Muscle of leg (tissue), 11 donors: Measurements from ENCODE around the gene NPHS2. TPM values are rescaled to one million over a fixed set of nuclear protein-coding genes. Genes with fewer than 3 reads are reported as not detected.
"Not testable (repeated sequence)": the region's sequence is repeated elsewhere in the genome, so short reads cannot be mapped to it uniquely, and the experiment has no call there.

Experiments used
- DNase-seq: peaks from one replicate; pipeline ENCODE4 v3.0.0; 2013
- H3K27ac ChIP-seq: one replicate; pipeline ENCODE4 v1.5.1; 2013; ENCODE audit warnings: mild to moderate bottlenecking, low read length, control low read depth
- H3K27me3 ChIP-seq: one replicate; pipeline ENCODE4 v1.6.1; 2013; ENCODE audit warnings: low read length; ENCODE audit not compliant: control insufficient read depth, insufficient read depth
- H3K36me3 ChIP-seq: one replicate; pipeline ENCODE4 v1.6.1; 2013; ENCODE audit warnings: low read length; ENCODE audit not compliant: control insufficient read depth, insufficient read depth
- H3K4me1 ChIP-seq: one replicate; pipeline ENCODE4 v1.6.1; 2013; ENCODE audit warnings: low read length; ENCODE audit not compliant: control insufficient read depth, insufficient read depth
- H3K4me3 ChIP-seq: one replicate; pipeline ENCODE4 v1.5.1; 2013; ENCODE audit warnings: low read length, control low read depth
- H3K9me3 ChIP-seq: replicated peaks from 2 replicates; pipeline ENCODE4 v1.6.1; 2013; ENCODE audit warnings: low read depth, low read length; ENCODE audit not compliant: control insufficient read depth
- WGBS: methylation state at CpG from one replicate; pipeline ENCODE4 v1.1.5; 2013; ENCODE audit warnings: missing lambda C conversion rate; ENCODE audit not compliant: insufficient coverage; 5-methylcytosine and 5-hydroxymethylcytosine counted together
- polyA plus RNA-seq, 8 donors: library from polyadenylated mRNA; unstranded; fragments of 120-200 nt; gene quantifications; one replicate each; pipeline versions ENCODE4 v1.2.1 to v1.2.3, GENCODE V29; 2013; ENCODE audit warnings: inconsistent platforms in 1 of 8, low replicate concordance in 1 of 8; ENCODE audit not compliant: insufficient read length in 8 of 8, insufficient read depth in 1 of 8
- total RNA-seq: library from RNA; stranded (reverse); fragments of 120-200 nt; gene quantifications from one replicate; pipeline ENCODE4 v1.2.4, GENCODE V29; 2013

Gene NPHS2
- total and polyA plus RNA-seq, 9 donors = not detected

GRCh38 chr1:179548666-179549367, 26.9 kb downstream of the NPHS2 start:
- Histone ChIP-seq H3K27ac (no peak overlapping the region), H3K27me3 (no peaks in the 10 kb centered on the region), H3K4me1 (no peaks in the 10 kb centered on the region), H3K9me3 (no peaks in the 10 kb centered on the region), H3K4me3 (no peak overlapping the region), H3K36me3 (no peaks in the 10 kb centered on the region)
- no peak for DNase-seq
- WGBS = 88% methylated on average over 1 of the region's 3 CpGs

- Histone ChIP-seq H3K4me3 (no peak overlapping the region), H3K4me1 (no peaks in the 10 kb centered on the region), H3K36me3 (no peaks in the 10 kb centered on the region), H3K27ac (no peak overlapping the region), H3K9me3 (no peaks in the 10 kb centered on the region), H3K27me3 (no peaks in the 10 kb centered on the region)
- WGBS = 75% methylated on average over 2 of the region's 2 CpGs
- DNase-seq = no peak
Measured at GRCh38 chr1:179547021-179547535, 28.7 kb downstream of the NPHS2 start.

- Histone ChIP-seq H3K27ac (no peak overlapping the region), H3K4me1 (no peaks in the 10 kb centered on the region), H3K36me3 (no peaks in the 10 kb centered on the region), H3K9me3 (no peaks in the 10 kb centered on the region), H3K4me3 (no peak overlapping the region), H3K27me3 (no peaks in the 10 kb centered on the region)
- no peak for DNase-seq
- 40% methylated on average over 1 of the region's 3 CpGs for WGBS
Measured at GRCh38 chr1:179545321-179545720, 30.4 kb downstream of the NPHS2 start.

GRCh38 chr1:179541774-179542173, 34.0 kb downstream of the NPHS2 start:
- H3K36me3 ChIP-seq = no peaks in the 10 kb centered on the region
- no peaks in the 10 kb centered on the region for H3K4me1 ChIP-seq
- no peak overlapping the region for H3K4me3 ChIP-seq
- no CpG with 5 or more reads among the region's 2 CpGs for WGBS
- H3K27me3 ChIP-seq = no peaks in the 10 kb centered on the region
- H3K9me3 ChIP-seq = no peaks in the 10 kb centered on the region
- DNase-seq = no peak
- no peak overlapping the region for H3K27ac ChIP-seq

- no peak overlapping the region for H3K27ac ChIP-seq
- H3K4me1 ChIP-seq = no peaks in the 10 kb centered on the region
- H3K9me3 ChIP-seq = no peaks in the 10 kb centered on the region
- no CpG with 5 or more reads among the region's 1 CpG for WGBS
- no peak for DNase-seq
- no peaks in the 10 kb centered on the region for H3K27me3 ChIP-seq
- H3K36me3 ChIP-seq = no peaks in the 10 kb centered on the region
- no peak overlapping the region for H3K4me3 ChIP-seq
Measured at GRCh38 chr1:179530352-179530751, 45.4 kb downstream of the NPHS2 start.

GRCh38 chr1:179529482-179530195, 46.1 kb downstream of the NPHS2 start:
- no peak for DNase-seq
- H3K27me3 ChIP-seq = no peaks in the 10 kb centered on the region
- no peaks in the 10 kb centered on the region for H3K9me3 ChIP-seq
- no peak overlapping the region for H3K4me3 ChIP-seq
- WGBS = 53% methylated on average over 2 of the region's 8 CpGs
- no peaks in the 10 kb centered on the region for H3K4me1 ChIP-seq
- no peak overlapping the region for H3K27ac ChIP-seq
- H3K36me3 ChIP-seq = no peaks in the 10 kb centered on the region

GRCh38 chr1:179518544-179518943, 57.2 kb downstream of the NPHS2 start:
- H3K4me3 ChIP-seq, H3K9me3 ChIP-seq, H3K27me3 ChIP-seq, H3K36me3 ChIP-seq, H3K4me1 ChIP-seq, H3K27ac ChIP-seq, DNase-seq: not testable (repeated sequence)
- WGBS = no CpG with 5 or more reads among the region's 1 CpG

GRCh38 chr1:179516976-179517705, 58.6 kb downstream of the NPHS2 start:
- Histone ChIP-seq H3K27me3 (no peaks in the 10 kb centered on the region), H3K27ac (no peak overlapping the region), H3K9me3 (no peaks in the 10 kb centered on the region), H3K4me3 (no peak overlapping the region), H3K4me1 (no peaks in the 10 kb centered on the region), H3K36me3 (no peaks in the 10 kb centered on the region)
- no peak for DNase-seq
- 78% methylated on average over 8 of the region's 11 CpGs for WGBS

GRCh38 chr1:179510038-179510437, 65.7 kb downstream of the NPHS2 start:
- WGBS = no CpG with 5 or more reads among the region's 2 CpGs
- no peak for DNase-seq
- H3K27me3 ChIP-seq = no peaks in the 10 kb centered on the region
- no peaks in the 10 kb centered on the region for H3K9me3 ChIP-seq
- no peak overlapping the region for H3K27ac ChIP-seq
- H3K36me3 ChIP-seq = no peaks in the 10 kb centered on the region
- no peak overlapping the region for H3K4me3 ChIP-seq
- H3K4me1 ChIP-seq = no peaks in the 10 kb centered on the region

GRCh38 chr1:179509384-179509783, 66.4 kb downstream of the NPHS2 start:
- Histone ChIP-seq H3K4me1 (no peaks in the 10 kb centered on the region), H3K27ac (no peak overlapping the region), H3K9me3 (no peaks in the 10 kb centered on the region), H3K27me3 (no peaks in the 10 kb centered on the region), H3K36me3 (no peaks in the 10 kb centered on the region), H3K4me3 (no peak overlapping the region)
- DNase-seq = no peak
- WGBS = 0% methylated on average over 1 of the region's 4 CpGs
